ENCODE results near the gene SUSD6.

SUSD6 gene

GRCh38 chr14:69763761-69764510, 152.5 kb downstream of the SUSD6 start:
- DNase-seq (ENCODE audit: low read depth) = no peak

All from stimulated activated CD8-positive, alpha-beta memory T cell treated with anti-CD3 and anti-CD28 coated beads, Interleukin-15, amount 100 ng/mL, for 1 hour (primary cell).